NCI-H446 (cell line): ENCODE results near the gene GAS7.

Experiments
- DNase-seq, 2 experiments: peaks; one replicate each; lab custom pipeline; 2025; lab: John Stamatoyannopoulos, UW

GAS7 gene

GRCh38 chr17:10198509-10199249 is at the start of gene GAS7:
Gene GAS7 (minus strand): TSS chr17:10198606.
- no peak for DNase-seq

- DNase-seq = no peak
These were observed 49.4 kb upstream of the GAS7 start for GRCh38 chr17:10247810-10248209.

- no peak for DNase-seq
These were observed 45.8 kb upstream of the GAS7 start for GRCh38 chr17:10243883-10244844.

- no peak for DNase-seq
These were observed 43.4 kb upstream of the GAS7 start for GRCh38 chr17:10241781-10242180.

- DNase-seq = no peak
These were observed 40.3 kb upstream of the GAS7 start for GRCh38 chr17:10238661-10239060.

GRCh38 chr17:10234033-10234432 is 35.6 kb upstream of the GAS7 start:
- DNase-seq = no peak

GRCh38 chr17:10233161-10233560 is 34.8 kb upstream of the GAS7 start:
- DNase-seq = no peak

- DNase-seq = no peak
These were observed 30.8 kb upstream of the GAS7 start for GRCh38 chr17:10229181-10229580.

- DNase-seq = peak in 1 of 2 experiments; percentile 0
These were observed 28.7 kb upstream of the GAS7 start for GRCh38 chr17:10226930-10227695.

GRCh38 chr17:10224582-10225195 is 26.3 kb upstream of the GAS7 start:
- DNase-seq = no peak

GRCh38 chr17:10219193-10219592 is 20.8 kb upstream of the GAS7 start:
- no peak for DNase-seq

- no peak for DNase-seq
These were observed 19.5 kb upstream of the GAS7 start for GRCh38 chr17:10217916-10218315.

GRCh38 chr17:10216213-10216938 is 18.0 kb upstream of the GAS7 start:
- DNase-seq = no peak

- no peak for DNase-seq
These were observed 16.9 kb upstream of the GAS7 start for GRCh38 chr17:10215286-10215685.

- DNase-seq = no peak
These were observed 13.3 kb upstream of the GAS7 start for GRCh38 chr17:10211666-10212065.

- no peak for DNase-seq
These were observed 11.8 kb upstream of the GAS7 start for GRCh38 chr17:10210151-10210574.

GRCh38 chr17:10208604-10209193 is 10.3 kb upstream of the GAS7 start:
- no peak for DNase-seq

GRCh38 chr17:10207153-10207552 is 8.7 kb upstream of the GAS7 start:
- DNase-seq = no peak

GRCh38 chr17:10205549-10206185 is 7.3 kb upstream of the GAS7 start:
- no peak for DNase-seq

GRCh38 chr17:10201680-10202079 is 3.3 kb upstream of the GAS7 start:
- no peak for DNase-seq
